ENCODE data around the gene SPNS3. TPM values are rescaled to one million over a fixed set of nuclear protein-coding genes. Genes with fewer than 3 reads are reported as not detected.

Gene SPNS3
- total RNA-seq, 3 donors from 2014 or later (not counting 1 experiment from before 2014, with no cell fraction given): 1.2 to 2.1 (median 1.9) TPM

DNA sequence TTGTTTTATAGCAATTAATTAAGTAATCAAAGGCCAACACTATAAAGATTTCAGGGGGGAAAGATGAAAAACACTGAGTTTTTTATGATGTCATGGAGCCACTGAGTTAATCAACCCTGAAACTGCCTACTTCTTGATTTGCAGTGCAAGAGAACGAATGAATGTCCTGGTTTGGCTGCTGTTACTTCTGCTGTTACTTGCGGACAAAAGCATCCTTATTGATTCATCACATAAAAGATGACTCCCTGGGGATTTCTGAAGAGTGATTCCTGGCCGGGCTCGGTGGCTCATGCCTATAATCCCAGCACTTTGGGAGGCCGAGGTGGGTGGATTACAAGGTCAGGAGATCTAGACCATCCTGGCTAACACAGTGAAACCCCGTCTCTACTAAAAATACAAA lies 10.9 kb upstream of the SPNS3 start:
- TF ChIP-seq, protein P1, sequence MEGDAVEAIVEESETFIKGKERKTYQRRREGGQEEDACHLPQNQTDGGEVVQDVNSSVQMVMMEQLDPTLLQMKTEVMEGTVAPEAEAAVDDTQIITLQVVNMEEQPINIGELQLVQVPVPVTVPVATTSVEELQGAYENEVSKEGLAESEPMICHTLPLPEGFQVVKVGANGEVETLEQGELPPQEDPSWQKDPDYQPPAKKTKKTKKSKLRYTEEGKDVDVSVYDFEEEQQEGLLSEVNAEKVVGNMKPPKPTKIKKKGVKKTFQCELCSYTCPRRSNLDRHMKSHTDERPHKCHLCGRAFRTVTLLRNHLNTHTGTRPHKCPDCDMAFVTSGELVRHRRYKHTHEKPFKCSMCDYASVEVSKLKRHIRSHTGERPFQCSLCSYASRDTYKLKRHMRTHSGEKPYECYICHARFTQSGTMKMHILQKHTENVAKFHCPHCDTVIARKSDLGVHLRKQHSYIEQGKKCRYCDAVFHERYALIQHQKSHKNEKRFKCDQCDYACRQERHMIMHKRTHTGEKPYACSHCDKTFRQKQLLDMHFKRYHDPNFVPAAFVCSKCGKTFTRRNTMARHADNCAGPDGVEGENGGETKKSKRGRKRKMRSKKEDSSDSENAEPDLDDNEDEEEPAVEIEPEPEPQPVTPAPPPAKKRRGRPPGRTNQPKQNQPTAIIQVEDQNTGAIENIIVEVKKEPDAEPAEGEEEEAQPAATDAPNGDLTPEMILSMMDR (IDR thresholded peaks at IDR 0.05): no peak
- Histone ChIP-seq H3K27ac (ENCODE audit: low read length) (no peak overlapping the region), H3K27me3 (ENCODE audit: control insufficient read depth, insufficient read depth, low read length) (no peaks in the 10 kb centered on the region), H3K36me3 (ENCODE audit: control insufficient read depth, insufficient read depth, low read length) (no peaks in the 10 kb centered on the region), H3K4me1 (ENCODE audit: control insufficient read depth, insufficient read depth, low read length) (peaks cover 5% of the 10 kb centered on the region), H3K4me3 (ENCODE audit: low read length) (no peak overlapping the region), H3K9me3 (ENCODE audit: control insufficient read depth, insufficient read depth, low read length) (no peaks in the 10 kb centered on the region)
- H3K9me3 Mint-ChIP-seq: no peaks in the 10 kb centered on the region
- intact Hi-C loops (cut with micrococcal nuclease): no loop called here
- H3K27ac Mint-ChIP-seq: no peak overlapping the region
- H3K4me1 Mint-ChIP-seq: no peaks in the 10 kb centered on the region
- no peaks in the 10 kb centered on the region for H3K36me3 Mint-ChIP-seq
- peaks cover 0 to 7% of the 10 kb centered on the region in 2 donors for H3K27me3 Mint-ChIP-seq (ENCODE audit: low read depth in 2 of 2)
- no peak overlapping the region for H3K4me3 Mint-ChIP-seq
- no peak for DNase-seq
- 59% methylated on average over 4 of the region's 6 CpGs for WGBS (ENCODE audit: insufficient coverage)
- no peak for ATAC-seq

DNA sequence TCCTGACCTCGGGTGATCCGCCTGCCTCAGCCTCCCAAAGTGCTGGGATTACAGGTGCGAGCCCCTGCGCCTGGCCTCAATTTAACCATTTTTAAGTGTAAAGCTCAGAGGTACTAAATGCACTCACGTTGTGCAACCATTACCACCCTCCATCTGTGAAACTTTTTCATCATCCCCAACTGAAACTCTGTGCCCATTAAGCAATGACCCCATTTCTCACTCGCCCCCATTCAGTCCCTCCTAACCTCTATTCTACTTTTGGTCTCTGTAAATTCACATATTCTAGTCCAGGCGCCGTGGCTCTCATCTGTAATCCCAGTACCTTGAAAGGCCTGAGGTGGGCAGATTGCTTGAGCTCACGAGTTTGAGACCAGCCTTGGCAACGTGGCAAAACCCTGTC lies 8.3 kb upstream of the SPNS3 start:
- H3K9me3 Mint-ChIP-seq: no peaks in the 10 kb centered on the region
- intact Hi-C loops (cut with micrococcal nuclease): no loop called here
- no peak for ATAC-seq
- Histone ChIP-seq H3K4me3 (ENCODE audit: low read length) (no peak overlapping the region), H3K4me1 (ENCODE audit: control insufficient read depth, insufficient read depth, low read length) (peaks cover 5% of the 10 kb centered on the region), H3K27me3 (ENCODE audit: control insufficient read depth, insufficient read depth, low read length) (no peaks in the 10 kb centered on the region), H3K36me3 (ENCODE audit: control insufficient read depth, insufficient read depth, low read length) (no peaks in the 10 kb centered on the region), H3K27ac (ENCODE audit: low read length) (no peak overlapping the region), H3K9me3 (ENCODE audit: control insufficient read depth, insufficient read depth, low read length) (no peaks in the 10 kb centered on the region)
- H3K36me3 Mint-ChIP-seq: no peaks in the 10 kb centered on the region
- H3K27ac Mint-ChIP-seq: no peak overlapping the region
- no peaks in the 10 kb centered on the region for H3K4me1 Mint-ChIP-seq
- H3K4me3 Mint-ChIP-seq: no peak overlapping the region
- TF ChIP-seq, protein P1 (IDR thresholded peaks at IDR 0.05): no peak
- no peak for DNase-seq
- WGBS (ENCODE audit: insufficient coverage): 73% methylated on average over 10 of the region's 10 CpGs
- peaks cover 10 to 11% of the 10 kb centered on the region in 2 donors for H3K27me3 Mint-ChIP-seq (ENCODE audit: low read depth in 2 of 2)

DNA sequence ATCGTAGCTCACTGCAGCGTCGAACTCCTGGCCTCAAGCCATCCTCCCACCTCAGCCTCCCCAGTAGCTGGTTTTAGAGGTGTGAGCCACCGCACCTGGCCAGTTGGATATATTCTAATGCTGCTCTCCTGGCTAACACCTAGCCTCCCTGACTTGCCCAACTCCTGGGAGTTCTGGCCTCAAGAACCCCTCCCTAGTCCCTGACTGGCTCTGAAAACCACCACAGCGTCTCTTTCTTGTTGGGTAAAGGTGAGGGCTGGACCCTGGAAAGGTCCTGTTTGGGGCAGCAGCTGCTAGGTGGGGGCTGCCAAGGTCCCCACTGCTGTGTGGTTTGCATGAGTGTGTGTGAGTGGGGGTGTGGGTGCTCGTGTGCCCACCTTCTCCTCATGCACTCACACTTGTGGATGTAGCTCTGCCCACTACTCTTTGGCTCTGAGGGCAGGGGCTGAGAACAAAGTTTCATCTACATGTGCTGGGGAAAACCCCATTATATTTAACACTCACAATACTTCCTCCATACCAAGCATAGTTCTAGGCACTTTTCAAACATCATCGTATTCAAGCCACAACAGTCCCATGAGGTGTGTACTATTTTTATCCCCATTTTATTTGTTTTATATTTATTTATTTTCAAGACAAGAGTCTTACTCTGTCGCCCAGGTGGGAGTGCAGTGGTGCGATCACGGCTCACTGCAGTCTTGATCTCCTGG lies 7.1 kb upstream of the SPNS3 start:
- no peak for DNase-seq
- WGBS (ENCODE audit: insufficient coverage): 66% methylated on average over 9 of the region's 10 CpGs
- Mint-ChIP-seq H3K4me1 (no peaks in the 10 kb centered on the region), H3K4me3 (no peak overlapping the region), H3K36me3 (no peaks in the 10 kb centered on the region), H3K27ac (no peak overlapping the region), H3K27me3 (ENCODE audit: low read depth in 2 of 2) (peaks cover 18 to 21% of the 10 kb centered on the region in 2 donors), H3K9me3 (no peaks in the 10 kb centered on the region)
- Histone ChIP-seq H3K27me3 (ENCODE audit: control insufficient read depth, insufficient read depth, low read length) (no peaks in the 10 kb centered on the region), H3K9me3 (ENCODE audit: control insufficient read depth, insufficient read depth, low read length) (no peaks in the 10 kb centered on the region), H3K4me3 (ENCODE audit: low read length) (no peak overlapping the region), H3K4me1 (ENCODE audit: control insufficient read depth, insufficient read depth, low read length) (no peaks in the 10 kb centered on the region), H3K27ac (ENCODE audit: low read length) (no peak overlapping the region), H3K36me3 (ENCODE audit: control insufficient read depth, insufficient read depth, low read length) (no peaks in the 10 kb centered on the region)
- ATAC-seq: no peak
- intact Hi-C loops (cut with micrococcal nuclease): no loop called here
- TF ChIP-seq, protein P1 (IDR thresholded peaks at IDR 0.05): no peak

DNA sequence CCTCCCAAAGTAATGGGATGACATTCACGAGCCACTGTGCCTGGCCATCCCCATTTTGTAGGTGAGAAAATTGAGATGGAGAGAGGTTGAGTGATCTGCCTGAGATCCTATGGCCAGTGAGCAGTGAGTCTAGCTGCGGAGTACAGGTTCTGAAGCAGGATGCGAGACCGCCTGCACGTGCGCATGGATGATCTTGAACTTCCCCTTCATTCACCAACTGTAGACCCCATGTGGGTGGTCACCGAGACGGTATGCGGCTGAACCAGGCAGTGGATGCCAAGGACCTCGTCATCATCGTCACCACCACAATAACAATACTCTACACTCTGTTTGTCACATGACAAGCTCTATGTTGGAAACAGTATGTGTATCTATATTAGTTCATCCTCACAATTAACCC lies 6.2 kb upstream of the SPNS3 start:
- no peak overlapping the region for H3K27ac Mint-ChIP-seq
- no peaks in the 10 kb centered on the region for H3K27me3 ChIP-seq (ENCODE audit: control insufficient read depth, insufficient read depth, low read length)
- DNase-seq (no peak), ATAC-seq (no peak)
- no peak overlapping the region for H3K4me3 ChIP-seq (ENCODE audit: low read length)
- TF ChIP-seq, protein P1 (IDR thresholded peaks at IDR 0.05): no peak
- WGBS (ENCODE audit: insufficient coverage): 74% methylated on average over 9 of the region's 11 CpGs
- no peaks in the 10 kb centered on the region for H3K4me1 Mint-ChIP-seq
- H3K9me3 Mint-ChIP-seq: no peaks in the 10 kb centered on the region
- no peaks in the 10 kb centered on the region for H3K36me3 ChIP-seq (ENCODE audit: control insufficient read depth, insufficient read depth, low read length)
- intact Hi-C loops (cut with micrococcal nuclease): no loop called here
- H3K4me1 ChIP-seq (ENCODE audit: control insufficient read depth, insufficient read depth, low read length): no peaks in the 10 kb centered on the region
- no peaks in the 10 kb centered on the region for H3K9me3 ChIP-seq (ENCODE audit: control insufficient read depth, insufficient read depth, low read length)
- H3K27ac ChIP-seq (ENCODE audit: low read length): no peak overlapping the region
- no peak overlapping the region for H3K4me3 Mint-ChIP-seq
- peaks cover 18 to 25% of the 10 kb centered on the region in 2 donors for H3K27me3 Mint-ChIP-seq (ENCODE audit: low read depth in 2 of 2)
- no peaks in the 10 kb centered on the region for H3K36me3 Mint-ChIP-seq

All from natural killer cell (primary cell).